ENCODE data around the gene GMCL2.
A peak's percentile ranks its signal among the peaks of the same experiment; 100 is the strongest.
"Not testable (repeated sequence)": the region's sequence is repeated elsewhere in the genome, so short reads cannot be mapped to it uniquely, and the experiment has no call there.

GMCL2 gene

GRCh38 chr5:178204935-178205748 lies 18.0 kb upstream of the GMCL2 start:
- peak; percentile 81 to 84 for DNase-seq

GRCh38 chr5:178204182-178204934 lies 17.2 kb upstream of the GMCL2 start, which contains the start of gene HNRNPAB:
TSS of gene HNRNPAB (plus strand) at chr5:178204533. CDS start at chr5:178204838, 305 bp downstream.
- DNase-seq = peak; percentile 97

GRCh38 chr5:178203670-178204181 lies 16.6 kb upstream of the GMCL2 start:
- no peak for DNase-seq

DNA sequence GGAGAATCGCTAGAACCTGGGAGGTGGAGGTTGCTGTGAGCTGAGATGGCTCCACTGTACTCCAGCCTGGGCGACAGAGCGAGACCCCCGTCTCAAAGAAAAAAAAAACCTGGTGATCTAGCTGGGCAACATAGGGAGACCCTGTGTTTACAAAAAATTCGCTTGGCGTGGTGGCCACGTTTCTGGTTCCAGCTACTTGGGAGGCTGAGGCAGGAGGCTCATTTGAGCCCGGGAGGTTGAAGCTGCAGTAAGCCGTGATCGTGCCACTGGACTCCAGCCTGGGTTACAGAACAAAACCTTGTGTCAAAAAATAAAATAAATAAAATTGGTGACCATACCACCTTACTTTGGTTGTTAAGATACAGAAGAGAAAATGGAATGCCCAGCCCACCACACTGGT lies 15.4 kb upstream of the GMCL2 start:
- DNase-seq = no peak

GRCh38 chr5:178201927-178202235 lies 14.7 kb upstream of the GMCL2 start:
- DNase-seq = no peak

- DNase-seq = no peak
These were observed 14.2 kb upstream of the GMCL2 start for GRCh38 chr5:178201221-178201926.

- no peak for DNase-seq
These were observed 12.6 kb upstream of the GMCL2 start for GRCh38 chr5:178199581-178200434.

DNA sequence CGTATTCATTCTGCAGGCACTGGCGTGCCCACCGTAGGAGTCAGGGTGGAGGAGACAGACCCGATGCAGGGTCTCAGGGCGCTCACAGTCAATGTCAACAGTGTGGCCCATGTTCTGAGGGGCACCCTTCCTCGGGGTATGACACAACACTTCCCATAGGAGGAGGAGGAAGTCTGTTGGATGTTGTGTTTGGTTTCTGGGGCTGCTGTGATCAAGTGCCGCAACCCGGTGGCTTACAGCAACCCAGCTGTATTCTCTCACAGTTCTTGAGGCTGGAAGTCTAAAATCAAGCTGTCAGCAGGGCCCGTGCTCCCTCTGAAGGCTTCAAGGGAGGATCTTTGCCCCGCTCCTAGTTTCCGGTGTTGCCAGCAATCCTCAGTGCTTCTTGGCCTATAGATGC lies 11.5 kb upstream of the GMCL2 start:
- DNase-seq = no peak

- DNase-seq = not testable (repeated sequence)
These were observed 11.0 kb upstream of the GMCL2 start for GRCh38 chr5:178198151-178198550.

DNA sequence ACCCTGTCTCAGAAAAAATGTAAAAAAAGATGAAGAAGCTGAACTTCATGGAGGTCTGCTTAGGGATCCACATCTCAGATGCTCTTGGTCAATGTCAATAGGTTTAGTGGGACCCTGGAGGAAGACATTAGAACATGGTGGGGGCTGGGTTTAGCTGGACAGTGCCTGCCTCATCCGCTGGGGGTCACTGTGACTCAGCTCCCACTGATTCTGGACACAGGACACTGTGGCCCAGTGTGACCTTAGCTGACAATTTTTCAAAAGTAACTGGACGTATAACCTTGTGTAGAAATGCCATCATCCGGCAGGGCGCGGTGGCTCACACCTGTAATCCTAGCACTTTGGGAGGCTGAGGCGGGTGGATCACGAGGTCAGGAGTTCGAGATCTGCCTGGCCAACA lies 9.8 kb upstream of the GMCL2 start:
- DNase-seq = no peak

GRCh38 chr5:178196281-178196812 lies 9.2 kb upstream of the GMCL2 start:
- no peak for DNase-seq

- no peak for DNase-seq
These were observed 6.9 kb upstream of the GMCL2 start for GRCh38 chr5:178194026-178194425.

DNA sequence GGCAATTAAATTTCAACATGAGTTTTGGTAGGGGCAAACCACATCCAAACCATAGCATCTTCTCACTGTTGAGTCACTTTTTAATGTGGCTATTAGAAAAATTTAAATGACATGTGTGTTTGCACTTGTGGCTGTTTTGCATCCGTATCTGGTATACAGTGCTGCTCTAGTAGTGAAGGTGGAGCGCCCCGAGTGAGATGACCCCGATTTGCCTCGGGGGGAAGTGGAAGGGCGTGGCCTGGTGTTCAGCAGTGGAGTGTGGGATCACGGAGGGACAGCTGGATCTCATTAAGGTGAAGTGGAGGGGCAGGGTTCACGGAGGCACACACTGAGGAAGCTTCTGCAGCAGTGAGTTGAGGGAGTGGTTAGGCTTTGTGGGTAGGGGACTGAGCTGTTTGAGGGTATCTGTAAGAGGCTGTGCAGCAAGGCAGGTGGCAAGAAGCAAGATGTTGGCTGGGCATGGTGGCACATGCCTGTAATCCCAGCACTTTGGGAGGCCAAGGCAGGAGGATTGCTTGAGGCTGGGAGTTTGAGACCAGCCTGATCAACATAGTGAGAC lies 6.2 kb upstream of the GMCL2 start:
- no peak for DNase-seq

GRCh38 chr5:178192787-178193186 lies 5.6 kb upstream of the GMCL2 start:
- no peak for DNase-seq

DNA sequence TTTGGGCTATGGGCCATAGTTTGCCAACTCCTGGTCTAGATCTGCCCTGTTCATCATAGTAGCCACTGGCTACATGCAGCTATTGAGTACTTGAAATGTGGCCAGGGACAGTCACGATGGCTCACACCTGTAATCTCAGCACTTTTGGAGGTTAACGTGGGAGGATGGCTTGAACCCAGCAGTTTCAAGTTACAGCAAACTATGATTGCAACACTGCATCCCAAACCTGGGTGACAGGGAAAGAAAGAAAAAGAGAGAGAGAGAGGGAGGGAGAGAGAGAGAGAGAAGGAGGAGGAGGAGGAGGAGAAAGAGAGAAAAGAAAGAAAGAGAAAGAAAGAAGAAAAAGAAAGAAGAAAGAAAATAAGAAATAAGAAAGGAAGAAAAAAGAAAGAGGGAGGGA lies 5.1 kb upstream of the GMCL2 start:
- DNase-seq = no peak

- DNase-seq = no peak
These were observed 4.5 kb upstream of the GMCL2 start for GRCh38 chr5:178191661-178192060.

- no peak for DNase-seq
These were observed 2.3 kb upstream of the GMCL2 start for GRCh38 chr5:178189433-178189832.

DNA sequence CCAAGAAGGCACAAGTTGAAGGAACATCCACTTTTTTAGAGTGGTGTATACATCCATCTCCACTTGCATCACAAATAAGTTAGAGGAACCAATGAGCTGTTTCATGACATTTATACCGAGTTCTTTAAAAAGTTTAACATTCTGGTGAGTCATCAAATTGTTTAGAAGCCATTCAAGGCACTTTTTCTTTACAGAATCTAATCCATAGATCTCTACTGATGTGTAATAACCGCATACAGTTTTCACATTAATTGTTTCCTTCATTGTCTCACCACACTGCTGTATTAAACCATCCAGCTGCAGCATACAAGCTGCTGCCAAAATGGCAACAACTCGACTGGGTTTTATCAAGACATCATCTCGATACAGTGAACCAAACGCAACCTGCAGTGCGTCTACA lies 744 bp downstream of the GMCL2 start:
- DNase-seq = no peak

DNA sequence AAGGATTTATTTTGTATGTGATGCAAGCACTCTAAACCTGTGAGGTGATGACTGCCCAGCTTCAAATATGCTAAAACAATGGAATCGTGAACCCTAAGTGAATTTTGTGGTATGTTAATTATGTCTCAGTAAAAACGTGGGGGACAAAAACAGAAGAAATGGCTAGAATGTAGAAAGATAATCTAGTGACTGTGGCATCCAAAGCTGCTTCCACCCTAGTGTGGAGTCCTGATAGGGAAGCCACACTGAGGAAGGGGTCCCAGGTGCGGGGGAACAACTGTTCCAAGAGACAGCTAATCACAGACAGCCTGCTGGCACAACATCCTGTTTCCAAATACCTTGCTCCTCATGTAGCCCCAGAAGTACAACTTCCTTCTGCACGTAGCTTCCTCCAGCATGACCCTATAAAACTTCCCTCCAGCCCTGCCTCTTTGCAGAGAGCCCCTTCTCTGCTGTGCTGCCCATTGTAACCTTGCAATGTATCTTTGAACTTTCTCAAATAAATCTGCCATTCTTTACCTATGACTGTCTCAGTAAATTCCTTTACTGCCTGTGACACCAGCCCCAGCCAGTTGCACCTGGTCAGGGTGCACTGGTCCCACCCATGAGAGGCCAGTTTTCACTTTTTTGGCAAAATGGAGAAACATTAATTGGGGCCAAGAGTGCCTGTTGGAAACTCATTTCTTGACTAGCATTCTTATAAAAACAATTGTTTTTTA lies 4.9 kb downstream of the GMCL2 start:
- DNase-seq = no peak

GRCh38 chr5:178180141-178180863 lies 6.9 kb downstream of the GMCL2 start:
- DNase-seq = no peak

DNA sequence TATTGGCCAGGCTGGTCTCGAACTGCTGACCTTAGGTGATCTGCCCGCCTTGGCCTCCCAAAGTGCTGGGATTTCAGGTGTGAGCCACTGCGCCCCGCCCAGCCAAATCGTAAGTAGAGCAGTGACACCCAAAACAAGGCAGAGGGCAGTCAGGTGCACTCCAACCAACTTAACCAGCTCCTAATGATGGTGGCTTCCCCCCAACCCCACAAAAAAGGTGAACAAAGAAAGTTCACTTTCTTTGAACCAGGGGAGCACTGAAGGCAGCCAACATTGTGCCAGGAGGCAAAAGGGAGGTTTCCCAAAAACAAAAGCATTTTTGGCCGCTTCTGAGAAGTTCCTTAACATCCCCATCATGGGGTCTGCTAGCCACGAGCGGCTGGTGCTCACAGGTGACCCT lies 9.6 kb downstream of the GMCL2 start:
- DNase-seq = no peak
